GM12878 (cell line): ENCODE measurements around the gene GPR141. TPM values are rescaled to one million over a fixed set of nuclear protein-coding genes. Genes with fewer than 3 reads are reported as not detected.

Source experiments
- ATAC-seq: fragments of 200-7000 bp; cut with Tn5 transposase; 3 replicates; pipeline ENCODE4 v1.9.1; 2020; ENCODE audit warnings: mild to moderate bottlenecking, moderate library complexity
- BruUV-seq: library from RNA; stranded (reverse); fragments of 400-500 nt; replicated peaks from 2 replicates; lab custom pipeline; 2021; lab: Mats Ljungman, UMichigan
- CTCF ChIA-PET: fragments of 300-600 bp; sonication (Branson Sonifier 250); formaldehyde crosslinking; extraction: SDS; loops from one replicate; lab custom pipeline; 2021; ENCODE audit warnings: inconsistent platforms; lab: Yijun Ruan, JAX
- POLR2A ChIA-PET: fragments of 350-600 bp; formaldehyde crosslinking; extraction: SDS; loops from one replicate; lab custom pipeline; 2021; ENCODE audit warnings: inconsistent platforms; lab: Charles Lee
- RAD21 ChIA-PET: fragments of 300-600 bp; sonication (Branson Sonifier 250); formaldehyde crosslinking; loops from one replicate; lab custom pipeline; 2023; ENCODE audit warnings: antibody characterized with exemption; ENCODE audit not compliant: unreplicated experiment; lab: Charles Lee
- SMC1A ChIA-PET: fragments of 300-600 bp; sonication (Branson Sonifier 250); formaldehyde crosslinking; loops from one replicate; lab custom pipeline; 2023; ENCODE audit not compliant: unreplicated experiment, uncharacterized antibody; lab: Charles Lee
- DNase-seq: peaks from one replicate; pipeline ENCODE4 v3.0.0-alpha.2; 2011; ENCODE audit warnings: low read depth, low spot score
- FAIRE-seq: peaks from 3 replicates; lab custom pipeline; 2011; peaks lifted over from hg19 to GRCh38; lab: Jason Lieb, UNC
- H2AFZ ChIP-seq: 2 replicates; pipeline ENCODE4 v1.6.0; 2011; ENCODE audit warnings: low read depth, low read length, control low read depth; ENCODE audit not compliant: control insufficient read depth
- H3K27ac ChIP-seq: 2 replicates; pipeline ENCODE4 v1.5.1; 2011; ENCODE audit warnings: control low read depth; ENCODE audit not compliant: control insufficient read depth, insufficient read depth
- H3K27me3 ChIP-seq, 2 experiments: replicated peaks in 1 of 2; 2 replicates each; pipeline versions ENCODE4 v1.6.0 to v1.6.1; 2011; ENCODE audit warnings: low read length in 1 of 2; ENCODE audit not compliant: control insufficient read depth in 2 of 2, insufficient read depth in 2 of 2
- H3K36me3 ChIP-seq, 2 experiments: 2 replicates each; pipeline ENCODE4 v1.5.1; 2011; ENCODE audit warnings: low read length in 1 of 2; ENCODE audit not compliant: control insufficient read depth in 2 of 2, insufficient read depth in 2 of 2
- H3K4me1 ChIP-seq: 2 replicates; pipeline ENCODE4 v1.6.1; 2011; ENCODE audit warnings: mild to moderate bottlenecking, low read length, moderate library complexity, mixed read lengths; ENCODE audit not compliant: control insufficient read depth, insufficient read depth
- H3K4me2 ChIP-seq: 2 replicates; pipeline ENCODE4 v1.6.0; 2011; ENCODE audit warnings: control low read depth; ENCODE audit not compliant: control insufficient read depth, insufficient read depth
- H3K4me3 ChIP-seq: fragments of 200-600 bp; sonication (generic); 2 replicates; pipeline ENCODE4 v1.5.1; 2016
- H3K79me2 ChIP-seq: 2 replicates; pipeline ENCODE4 v1.6.0; 2011; ENCODE audit warnings: low read length; ENCODE audit not compliant: control insufficient read depth, insufficient read depth
- H3K9ac ChIP-seq: 2 replicates; pipeline ENCODE4 v1.8.0; 2011; ENCODE audit warnings: low read length, control low read depth, mixed read lengths; ENCODE audit not compliant: control insufficient read depth, insufficient read depth
- H3K9me3 ChIP-seq: replicated peaks from 3 replicates; pipeline ENCODE4 v1.5.1; 2011; ENCODE audit warnings: mild to moderate bottlenecking, low read length; ENCODE audit not compliant: control insufficient read depth, insufficient read depth
- H4K20me1 ChIP-seq: 2 replicates; pipeline ENCODE4 v1.6.0; 2011; ENCODE audit not compliant: control insufficient read depth, insufficient read depth
- BACH1 ChIP-seq: fragments of 450-650 bp; IDR thresholded peaks from 2 replicates; pipeline ENCODE4 v1.6.1; 2017; ENCODE audit warnings: mild to moderate bottlenecking, borderline replicate concordance
- ETV6 ChIP-seq, 2 experiments: fragments of 450-650 bp in 1 of 2; IDR thresholded peaks in 1 of 2; conservative IDR thresholded peaks in 1 of 2; 2 replicates each; pipeline ENCODE4 v1.6.1; 2014; ENCODE audit warnings: antibody characterized with exemption in 1 of 2, borderline replicate concordance in 1 of 2, low read depth in 1 of 2, mild to moderate bottlenecking in 1 of 2, moderate library complexity in 1 of 2
- ZNF217 ChIP-seq: fragments of 450-650 bp; IDR thresholded peaks from 2 replicates; pipeline ENCODE4 v1.6.1; 2017; ENCODE audit warnings: antibody characterized with exemption, mild to moderate bottlenecking
- WGBS: methylation state at CpG from one replicate; pipeline ENCODE4 v1.1.6; 2016; ENCODE audit warnings: low lambda C conversion rate; ENCODE audit not compliant: insufficient replicate concordance, insufficient coverage; ENCODE audit errors: missing lambda C conversion rate; 5-methylcytosine and 5-hydroxymethylcytosine counted together
- in situ Hi-C: fragments of 300-500 bp; cut with MboI; formaldehyde crosslinking; loops from 9 replicates; pipeline ENCODE4 v1.14.3; 2018; ENCODE audit warnings: mixed read lengths
- intact Hi-C: fragments of 100-400 bp; cut with micrococcal nuclease; formaldehyde crosslinking; loops from one replicate; pipeline ENCODE4 v1.14.2; 2022; ENCODE audit not compliant: unreplicated experiment
- polyA plus RNA-seq, 11 experiments: library from polyadenylated mRNA; depleted of rRNA in 4 of 11; unstranded in 6 of 11; stranded (reverse) in 5 of 11; fragments of >200 nt; fragmentation: Nextera tagmentation in 4 of 11; fragmentation: Illumina TruSeq in 1 of 11; extraction: Ambion mirVana in 4 of 11; extraction: Trizol in 1 of 11; gene quantifications; 1 replicate in 1 of 11; 2 replicates in 10 of 11; pipeline versions ENCODE4 v1.2.1 to v1.2.3, GENCODE V29; 2011 to 2016; ENCODE audit warnings: inconsistent platforms in 2 of 11, missing spikeins in 2 of 11, low read depth in 1 of 11
- total RNA-seq, 4 experiments: library from RNA; depleted of rRNA in 3 of 4; stranded (reverse); fragments of >200 nt in 3 of 4; fragmentation: Illumina TruSeq in 1 of 4; extraction: Trizol in 1 of 4; gene quantifications; 2 replicates each; pipeline versions ENCODE4 v1.2.1 to v1.2.3, GENCODE V29; 2013 to 2021
- TF ChIP-seq, protein P1 (sequence below): fragments of 450-650 bp; IDR thresholded peaks from 2 replicates; pipeline ENCODE4 v1.6.1; 2018; ENCODE audit warnings: borderline replicate concordance, mild to moderate bottlenecking; ENCODE audit not compliant: partially characterized antibody

GPR141 gene
- total and polyA plus RNA-seq, 10 of the 15 experiments (the other 5 are each of a cell fraction or from before 2014, with no cell fraction given), result 0.56 to 3.9 (median 1.2) TPM

DNA sequence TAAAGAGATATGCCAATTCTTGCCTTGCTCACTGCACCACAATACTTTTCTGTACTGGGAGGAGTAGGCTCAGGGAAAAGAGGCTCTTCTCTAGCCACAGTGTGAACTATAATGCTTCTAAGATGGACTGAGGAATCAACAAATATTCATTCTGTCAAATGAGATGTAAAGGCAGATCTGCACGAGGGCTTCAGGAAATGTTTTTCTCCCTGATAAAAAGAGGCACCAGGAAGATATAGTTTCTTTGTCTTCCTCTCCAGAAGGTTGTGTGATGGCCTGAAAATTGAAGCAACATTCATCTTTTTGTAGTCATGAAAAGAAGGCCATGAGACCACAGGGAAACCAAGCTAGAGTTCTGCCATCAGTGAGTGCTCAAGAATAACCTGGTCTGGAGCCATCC, 85.7 kb downstream of the GPR141 start:
- Histone ChIP-seq H3K9me3 (peaks cover 6% of the 10 kb centered on the region), H3K4me2 (no peak overlapping the region), H3K79me2 (no peaks in the 10 kb centered on the region), H3K4me3 (no peak overlapping the region), H4K20me1 (no peaks in the 10 kb centered on the region), H3K27ac (no peak overlapping the region), H3K4me1 (peaks cover 14% of the 10 kb centered on the region), H3K27me3 (no peaks in the 10 kb centered on the region), H2AFZ (no peak overlapping the region; the same call in 1 of the 2 replicates), H3K9ac (no peak overlapping the region), H3K36me3 (no peaks in the 10 kb centered on the region)
- SMC1A ChIA-PET, result interaction anchor here (1.0 to 8.5 kb wide), 3 partner anchors 12 to 49 kb away, joined by 3 to 86 read pairs (median 63); no protein-coding TSS in a partner anchor
- intact Hi-C loops (loop anchor here (5.0 kb wide), 1 partner anchor 53 kb away; no protein-coding TSS in a partner anchor), in situ Hi-C loops (no loop called here)
- RAD21 ChIA-PET, result no interaction called here
- WGBS, result 39% methylated on average over 1 of the region's 1 CpG
- ATAC-seq (no peak), FAIRE-seq (no peak), DNase-seq (no peak)
- TF ChIP-seq ETV6 (conservative IDR thresholded peaks at IDR 0.05 in 1 of 2, IDR thresholded peaks at IDR 0.05 in 1 of 2; ENCODE audit: borderline replicate concordance in 1 of 2, low read depth in 1 of 2), result no peak
- no peak for TF ChIP-seq BACH1
- TF ChIP-seq ZNF217, result no peak
- TF ChIP-seq, protein P1, sequence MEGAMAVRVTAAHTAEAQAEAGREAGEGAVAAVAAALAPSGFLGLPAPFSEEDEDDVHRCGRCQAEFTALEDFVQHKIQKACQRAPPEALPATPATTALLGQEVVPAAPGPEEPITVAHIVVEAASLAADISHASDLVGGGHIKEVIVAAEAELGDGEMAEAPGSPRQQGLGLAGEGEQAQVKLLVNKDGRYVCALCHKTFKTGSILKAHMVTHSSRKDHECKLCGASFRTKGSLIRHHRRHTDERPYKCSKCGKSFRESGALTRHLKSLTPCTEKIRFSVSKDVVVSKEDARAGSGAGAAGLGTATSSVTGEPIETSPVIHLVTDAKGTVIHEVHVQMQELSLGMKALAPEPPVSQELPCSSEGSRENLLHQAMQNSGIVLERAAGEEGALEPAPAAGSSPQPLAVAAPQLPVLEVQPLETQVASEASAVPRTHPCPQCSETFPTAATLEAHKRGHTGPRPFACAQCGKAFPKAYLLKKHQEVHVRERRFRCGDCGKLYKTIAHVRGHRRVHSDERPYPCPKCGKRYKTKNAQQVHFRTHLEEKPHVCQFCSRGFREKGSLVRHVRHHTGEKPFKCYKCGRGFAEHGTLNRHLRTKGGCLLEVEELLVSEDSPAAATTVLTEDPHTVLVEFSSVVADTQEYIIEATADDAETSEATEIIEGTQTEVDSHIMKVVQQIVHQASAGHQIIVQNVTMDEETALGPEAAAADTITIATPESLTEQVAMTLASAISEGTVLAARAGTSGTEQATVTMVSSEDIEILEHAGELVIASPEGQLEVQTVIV, result no peak
- BruUV-seq, result no TSS peak
- CTCF ChIA-PET, result interaction anchor here (1.0 to 2.2 kb wide), 2 partner anchors 64 to 75 kb away, joined by 3 to 9 read pairs; no protein-coding TSS in a partner anchor
- POLR2A ChIA-PET, result interaction anchor here (1.0 to 1.3 kb wide), 2 partner anchors 17 to 49 kb away, joined by 3 read pairs; no protein-coding TSS in a partner anchor
